ENCODE data around the gene HMGCL. TPM values are rescaled to one million over a fixed set of nuclear protein-coding genes. Genes with fewer than 3 reads are reported as not detected.
"Not testable (repeated sequence)": the region's sequence is repeated elsewhere in the genome, so short reads cannot be mapped to it uniquely, and the experiment has no call there.

Gene HMGCL
- polyA plus RNA-seq, 1 donor from 2014 or later = 28.3 TPM

- peak overlapping the region; percentile 33 to 98 (median 88) for H3K4me3 Mint-ChIP-seq
- H3K36me3 Mint-ChIP-seq = no peaks in the 10 kb centered on the region
- H3K27me3 Mint-ChIP-seq = no peaks in the 10 kb centered on the region
- peaks cover 3 to 9% (median 6%) of the 10 kb centered on the region in 3 donors for H3K4me1 Mint-ChIP-seq
- H3K9me3 Mint-ChIP-seq = no peaks in the 10 kb centered on the region
- H3K27ac Mint-ChIP-seq = peak overlapping the region in 2 of 3 donors; percentile 35 to 75
Observed at GRCh38 chr1:23798662-23799142, 26.5 kb downstream of the HMGCL start.

- Mint-ChIP-seq H3K9me3 (no peaks in the 10 kb centered on the region), H3K4me3 (peak overlapping the region in 1 of 4 donors; percentile 91), H3K36me3 (no peaks in the 10 kb centered on the region), H3K4me1 (peaks cover 3 to 9% (median 6%) of the 10 kb centered on the region in 3 donors), H3K27ac (peak overlapping the region in 2 of 3 donors; percentile 71 to 75), H3K27me3 (no peaks in the 10 kb centered on the region)
Observed at GRCh38 chr1:23797478-23798448, 27.5 kb downstream of the HMGCL start.

- peaks cover 5 to 10% (median 9%) of the 10 kb centered on the region in 3 donors for H3K4me1 Mint-ChIP-seq
- no peaks in the 10 kb centered on the region for H3K27me3 Mint-ChIP-seq
- H3K9me3 Mint-ChIP-seq = no peaks in the 10 kb centered on the region
- H3K36me3 Mint-ChIP-seq = no peaks in the 10 kb centered on the region
- H3K4me3 Mint-ChIP-seq = peak overlapping the region in 1 of 4 donors; percentile 91
- peak overlapping the region in 2 of 3 donors; percentile 39 to 47 for H3K27ac Mint-ChIP-seq
Observed at GRCh38 chr1:23796466-23797271, 28.6 kb downstream of the HMGCL start.

GRCh38 chr1:23795676-23796465, 29.4 kb downstream of the HMGCL start:
- Mint-ChIP-seq H3K27ac (no peak overlapping the region), H3K36me3 (no peaks in the 10 kb centered on the region), H3K4me1 (peaks cover 10 to 17% (median 11%) of the 10 kb centered on the region in 3 donors), H3K9me3 (no peaks in the 10 kb centered on the region), H3K27me3 (no peaks in the 10 kb centered on the region), H3K4me3 (peak overlapping the region in 1 of 4 donors; percentile 63)

- H3K36me3 Mint-ChIP-seq, H3K9me3 Mint-ChIP-seq, H3K27me3 Mint-ChIP-seq: not testable (repeated sequence)
- Mint-ChIP-seq H3K27ac (peak overlapping the region in 1 of 3 donors; percentile 56), H3K4me3 (peak overlapping the region in 1 of 4 donors; percentile 63), H3K4me1 (peaks cover 11 to 14% (median 13%) of the 10 kb centered on the region in 3 donors)
Observed at GRCh38 chr1:23794732-23795182, 30.5 kb downstream of the HMGCL start.

GRCh38 chr1:23793861-23794731, 31.1 kb downstream of the HMGCL start:
- peaks cover 10 to 13% (median 11%) of the 10 kb centered on the region in 3 donors for H3K4me1 Mint-ChIP-seq
- H3K27me3 Mint-ChIP-seq = no peaks in the 10 kb centered on the region
- H3K9me3 Mint-ChIP-seq = no peaks in the 10 kb centered on the region
- H3K27ac Mint-ChIP-seq = peak overlapping the region in 1 of 3 donors; percentile 71
- no peaks in the 10 kb centered on the region for H3K36me3 Mint-ChIP-seq
- no peak overlapping the region for H3K4me3 Mint-ChIP-seq

- no peaks in the 10 kb centered on the region for H3K36me3 Mint-ChIP-seq
- H3K4me1 Mint-ChIP-seq = peaks cover 10 to 13% (median 11%) of the 10 kb centered on the region in 3 donors
- H3K27me3 Mint-ChIP-seq = no peaks in the 10 kb centered on the region
- no peaks in the 10 kb centered on the region for H3K9me3 Mint-ChIP-seq
- peak overlapping the region in 3 of 4 donors; percentile 43 to 65 (median 61) for H3K4me3 Mint-ChIP-seq
- H3K27ac Mint-ChIP-seq = peak overlapping the region in 2 of 3 donors; percentile 71 to 91
Observed at GRCh38 chr1:23793018-23793781, 32.0 kb downstream of the HMGCL start.

GRCh38 chr1:23792151-23792945, 32.9 kb downstream of the HMGCL start:
- Mint-ChIP-seq H3K36me3 (no peaks in the 10 kb centered on the region), H3K4me3 (peak overlapping the region; percentile 83 to 98 (median 94)), H3K4me1 (peaks cover 11 to 13% (median 11%) of the 10 kb centered on the region in 3 donors), H3K27ac (peak overlapping the region; percentile 46 to 98 (median 87)), H3K27me3 (no peaks in the 10 kb centered on the region), H3K9me3 (no peaks in the 10 kb centered on the region)

GRCh38 chr1:23791516-23792047, 33.6 kb downstream of the HMGCL start:
- H3K4me3 Mint-ChIP-seq = peak overlapping the region; percentile 92 to 98 (median 96)
- H3K9me3 Mint-ChIP-seq = no peaks in the 10 kb centered on the region
- peak overlapping the region; percentile 87 to 98 (median 90) for H3K27ac Mint-ChIP-seq

GRCh38 chr1:23790696-23791515, 34.3 kb downstream of the HMGCL start, which contains the start of gene LYPLA2:
LYPLA2 (plus strand) TSS chr1:23791145; CDS start chr1:23792683, 1,538 bp downstream.
- Mint-ChIP-seq H3K36me3 (no peaks in the 10 kb centered on the region), H3K27ac (peak within 1 kb of the TSS; percentile 87 to 98 (median 90)), H3K4me1 (peaks cover 11 to 13% (median 11%) of the 10 kb centered on the region in 3 donors), H3K4me3 (peak within 1 kb of the TSS; percentile 92 to 98 (median 96)), H3K9me3 (no peaks in the 10 kb centered on the region), H3K27me3 (no peaks in the 10 kb centered on the region)

More at GRCh38 chr1:23791516-23792047, 33.6 kb downstream of the HMGCL start:
- Mint-ChIP-seq H3K27me3 (no peaks in the 10 kb centered on the region), H3K4me1 (peaks cover 11 to 13% (median 11%) of the 10 kb centered on the region in 3 donors), H3K36me3 (no peaks in the 10 kb centered on the region)

GRCh38 chr1:23788695-23789094, 36.5 kb downstream of the HMGCL start:
- no peaks in the 10 kb centered on the region for H3K9me3 Mint-ChIP-seq
- peaks cover 5% of the 10 kb centered on the region for H3K36me3 Mint-ChIP-seq
- no peaks in the 10 kb centered on the region for H3K27me3 Mint-ChIP-seq
- H3K27ac Mint-ChIP-seq = peak overlapping the region in 2 of 3 donors; percentile 50 to 52
- peak overlapping the region in 2 of 4 donors; percentile 16 to 83 for H3K4me3 Mint-ChIP-seq
- peaks cover 11 to 15% (median 13%) of the 10 kb centered on the region in 3 donors for H3K4me1 Mint-ChIP-seq

All from IgD-negative memory B cell (primary cell).